Liver (tissue), 2 donors: ENCODE results near the gene FAM111A.

Experiments
- HNF4A ChIP-seq, 2 donors: conservative IDR thresholded peaks; 2 replicates each; pipeline ENCODE4 v1.6.1; 2016; ENCODE audit warnings: antibody characterized with exemption in 2 of 2, mild to moderate bottlenecking in 2 of 2
- JUND ChIP-seq, 2 donors: IDR thresholded peaks; 2 replicates each; pipeline ENCODE4 v1.6.1; 2016; ENCODE audit warnings: antibody characterized with exemption in 2 of 2
- RAD21 ChIP-seq, 2 donors: IDR thresholded peaks; 2 replicates each; pipeline ENCODE4 v1.6.1; 2016; ENCODE audit warnings: antibody characterized with exemption in 2 of 2, mild to moderate bottlenecking in 2 of 2
- donor health status: healthy.

GRCh38 chr11:59117774-59118173 lies 24.9 kb upstream of the FAM111A start:
- no peak for TF ChIP-seq RAD21 (IDR thresholded peaks at IDR 0.05)
- no peak for TF ChIP-seq HNF4A (conservative IDR thresholded peaks at IDR 0.05)
- TF ChIP-seq JUND (IDR thresholded peaks at IDR 0.05): no peak
